ENCODE measurements around the gene TMEM87A. TPM values are rescaled to one million over a fixed set of nuclear protein-coding genes. Genes with fewer than 3 reads are reported as not detected.
"Not testable (repeated sequence)": the region's sequence is repeated elsewhere in the genome, so short reads cannot be mapped to it uniquely, and the experiment has no call there.

The TMEM87A gene
- total and polyA plus RNA-seq, 2 experiments from 2014 or later, result 64.6 to 66.1 TPM

DNA sequence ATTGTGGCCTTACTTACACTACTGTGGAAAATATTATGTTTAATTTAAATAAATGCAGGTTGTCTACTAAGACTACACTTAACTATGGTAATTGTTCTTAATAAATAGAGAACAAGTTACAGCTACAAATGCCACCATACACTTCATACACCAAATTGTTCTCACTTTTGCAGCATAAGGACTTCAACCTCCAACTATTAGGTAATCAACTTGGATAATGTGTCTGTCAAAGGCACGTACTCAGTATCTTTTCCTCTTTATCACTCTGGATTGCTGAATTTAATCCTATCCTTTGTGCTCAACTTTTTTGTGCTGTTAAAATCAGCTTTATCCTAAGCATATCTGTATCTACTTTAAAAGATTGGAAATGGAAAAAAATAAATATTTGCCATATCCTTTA lies 41.6 kb upstream of the TMEM87A start:
- Histone ChIP-seq H2AFZ (no peak overlapping the region), H3K9me3 (ENCODE audit: low read depth) (no peaks in the 10 kb centered on the region), H3K4me3 (no peak overlapping the region), H3K4me2 (ENCODE audit: unreplicated experiment) (no peak overlapping the region), H3K9ac (no peak overlapping the region), H3K79me2 (ENCODE audit: insufficient read depth) (no peaks in the 10 kb centered on the region), H3F3A (ENCODE audit: insufficient read depth) (peaks cover 7% of the 10 kb centered on the region; the same call in 1 of the 2 replicates), H3K9me2 (ENCODE audit: insufficient read depth) (no peaks in the 10 kb centered on the region), H3K27ac (no peak overlapping the region), H3K27me3 (replicated peaks; ENCODE audit: insufficient read depth) (no peaks in the 10 kb centered on the region), H3K36me3 (ENCODE audit: low read depth) (peaks cover 8% of the 10 kb centered on the region; the same call in 1 of the 2 replicates), H4K20me1 (ENCODE audit: insufficient read depth) (no peaks in the 10 kb centered on the region), H3K4me1 (ENCODE audit: insufficient read depth) (0 out of 2 replicates have a peak, but pooled peaks cover 5% of the 10 kb centered on the region)
- TF ChIP-seq EZH2phosphoT487 (IDR thresholded peaks at IDR 0.05; ENCODE audit: insufficient read depth, low read depth) (no peak), EZH2 (IDR thresholded peaks at IDR 0.05; ENCODE audit: insufficient read depth, poor library complexity, severe bottlenecking) (no peak)
- WGBS, 2 experiments (ENCODE audit: low coverage in 1 of 2, low lambda C conversion rate in 2 of 2, missing lambda C conversion rate in 2 of 2), result 96 to 97% methylated on average over 1 of the region's 1 CpG
- no peak for DNase-seq
- in situ Hi-C loops (cut with MboI), result no loop called here

DNA sequence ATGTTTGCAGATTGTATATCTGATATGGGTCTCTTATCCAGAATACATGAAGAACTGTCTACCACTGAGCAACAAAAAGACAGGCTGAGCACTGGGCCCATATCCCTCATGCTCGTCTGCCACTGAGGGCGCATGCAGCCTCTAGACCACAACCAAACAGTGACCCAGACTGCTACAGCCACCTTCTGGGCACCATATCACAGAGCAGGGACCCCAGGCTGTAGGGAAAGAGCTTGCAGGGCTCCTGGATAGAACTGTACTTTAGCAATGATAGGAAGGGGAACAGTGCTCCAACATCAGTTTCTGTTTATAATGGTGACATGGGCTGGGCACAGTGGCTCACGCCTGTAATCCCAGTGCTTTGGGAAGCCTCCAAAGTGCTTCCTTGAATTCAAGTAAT lies 40.2 kb upstream of the TMEM87A start:
- peaks cover 8% of the 10 kb centered on the region; the same call in 1 of the 2 replicates for H3K36me3 ChIP-seq (ENCODE audit: low read depth)
- H3K79me2 ChIP-seq (ENCODE audit: insufficient read depth), result no peaks in the 10 kb centered on the region
- no peak overlapping the region for H3K27ac ChIP-seq
- H3K4me3 ChIP-seq, result no peak overlapping the region
- in situ Hi-C loops (cut with MboI), result no loop called here
- no peaks in the 10 kb centered on the region for H3K9me2 ChIP-seq (ENCODE audit: insufficient read depth)
- 0 out of 2 replicates have a peak, but pooled peaks cover 5% of the 10 kb centered on the region for H3K4me1 ChIP-seq (ENCODE audit: insufficient read depth)
- no peaks in the 10 kb centered on the region for H3K9me3 ChIP-seq (ENCODE audit: low read depth)
- 18 to 29% methylated on average over 3 of the region's 3 CpGs for WGBS, 2 experiments (ENCODE audit: low coverage in 1 of 2, low lambda C conversion rate in 2 of 2, missing lambda C conversion rate in 2 of 2)
- TF ChIP-seq EZH2 (IDR thresholded peaks at IDR 0.05; ENCODE audit: insufficient read depth, poor library complexity, severe bottlenecking) (no peak), EZH2phosphoT487 (IDR thresholded peaks at IDR 0.05; ENCODE audit: insufficient read depth, low read depth) (no peak)
- no peak overlapping the region for H2AFZ ChIP-seq
- peaks cover 7% of the 10 kb centered on the region; the same call in 1 of the 2 replicates for H3F3A ChIP-seq (ENCODE audit: insufficient read depth)
- no peak for DNase-seq
- no peaks in the 10 kb centered on the region for H4K20me1 ChIP-seq (ENCODE audit: insufficient read depth)
- no peak overlapping the region for H3K4me2 ChIP-seq (ENCODE audit: unreplicated experiment)
- H3K9ac ChIP-seq, result no peak overlapping the region
- no peaks in the 10 kb centered on the region for H3K27me3 ChIP-seq (replicated peaks; ENCODE audit: insufficient read depth)

DNA sequence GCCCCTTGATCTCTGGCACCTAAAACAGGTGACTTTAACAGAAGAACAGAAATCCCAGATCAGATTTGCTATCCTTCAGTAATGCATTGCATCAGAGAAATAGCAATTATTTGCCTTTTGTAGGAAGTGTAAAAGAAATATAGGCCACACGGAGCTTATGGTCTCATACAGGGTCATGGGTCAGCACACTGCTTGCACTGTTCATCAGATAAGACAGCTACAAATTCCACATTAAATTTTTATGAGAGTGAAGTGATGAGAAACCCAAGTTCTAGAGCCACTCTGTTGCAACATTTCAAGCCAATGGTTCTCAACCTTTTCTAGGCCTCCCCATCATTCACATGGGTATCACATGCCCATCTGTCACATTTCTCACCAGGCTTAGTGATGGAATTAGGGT lies 33.4 kb upstream of the TMEM87A start:
- 89 to 95% methylated on average over 1 of the region's 1 CpG for WGBS, 2 experiments (ENCODE audit: low coverage in 1 of 2, low lambda C conversion rate in 2 of 2, missing lambda C conversion rate in 2 of 2)
- H3K4me1 ChIP-seq (ENCODE audit: insufficient read depth), result no peaks in the 10 kb centered on the region
- H3K9me3 ChIP-seq (ENCODE audit: low read depth), result no peaks in the 10 kb centered on the region
- DNase-seq, result no peak
- H3K27ac ChIP-seq, result no peak overlapping the region
- H3K36me3 ChIP-seq (ENCODE audit: low read depth), result peaks cover 15% of the 10 kb centered on the region; the same call in 1 of the 2 replicates
- no peaks in the 10 kb centered on the region for H3K27me3 ChIP-seq (replicated peaks; ENCODE audit: insufficient read depth)
- no peak overlapping the region for H2AFZ ChIP-seq
- H3K9me2 ChIP-seq (ENCODE audit: insufficient read depth), result no peaks in the 10 kb centered on the region
- no peaks in the 10 kb centered on the region for H3F3A ChIP-seq (ENCODE audit: insufficient read depth)
- H3K79me2 ChIP-seq (ENCODE audit: insufficient read depth), result no peaks in the 10 kb centered on the region
- H4K20me1 ChIP-seq (ENCODE audit: insufficient read depth), result no peaks in the 10 kb centered on the region
- no peak overlapping the region for H3K9ac ChIP-seq
- in situ Hi-C loops (cut with MboI), result no loop called here
- no peak for TF ChIP-seq EZH2 (IDR thresholded peaks at IDR 0.05; ENCODE audit: insufficient read depth, poor library complexity, severe bottlenecking)
- no peak for TF ChIP-seq EZH2phosphoT487 (IDR thresholded peaks at IDR 0.05; ENCODE audit: insufficient read depth, low read depth)
- H3K4me3 ChIP-seq, result no peak overlapping the region
- H3K4me2 ChIP-seq (ENCODE audit: unreplicated experiment), result no peak overlapping the region

DNA sequence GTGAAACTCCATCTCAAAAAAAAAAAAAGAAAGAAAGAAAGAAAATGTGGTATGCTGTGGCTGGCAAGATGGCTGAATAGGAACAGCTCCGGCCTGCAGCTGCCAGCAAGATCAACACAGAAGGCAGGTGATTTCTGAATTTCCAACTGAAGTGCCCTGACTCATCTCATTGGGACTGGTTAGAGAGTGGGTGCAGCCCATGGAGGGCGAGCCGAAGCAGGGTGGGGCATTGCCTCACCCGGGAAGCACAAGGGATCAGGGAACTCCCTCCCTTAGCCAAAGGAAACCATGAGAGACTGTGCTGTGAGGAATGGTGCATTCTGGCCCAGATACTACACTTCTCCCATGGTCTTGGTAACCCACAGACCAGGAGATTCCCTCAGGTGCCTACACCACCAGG lies 27.8 kb upstream of the TMEM87A start:
- in situ Hi-C loops (cut with MboI); H3K27ac ChIP-seq; H3K4me1 ChIP-seq (ENCODE audit: insufficient read depth); H2AFZ ChIP-seq; H3K79me2 ChIP-seq (ENCODE audit: insufficient read depth); H3K4me3 ChIP-seq; H3K9me3 ChIP-seq (ENCODE audit: low read depth); DNase-seq; H3K27me3 ChIP-seq (replicated peaks; ENCODE audit: insufficient read depth); H3F3A ChIP-seq (ENCODE audit: insufficient read depth); H4K20me1 ChIP-seq (ENCODE audit: insufficient read depth); H3K9ac ChIP-seq; H3K9me2 ChIP-seq (ENCODE audit: insufficient read depth); H3K4me2 ChIP-seq (ENCODE audit: unreplicated experiment): not testable (repeated sequence)
- WGBS, 2 experiments (ENCODE audit: low coverage in 1 of 2, low lambda C conversion rate in 2 of 2, missing lambda C conversion rate in 2 of 2), result 100% methylated on average over 4 of the region's 4 CpGs
- peaks cover 16% of the 10 kb centered on the region for H3K36me3 ChIP-seq (ENCODE audit: low read depth)

DNA sequence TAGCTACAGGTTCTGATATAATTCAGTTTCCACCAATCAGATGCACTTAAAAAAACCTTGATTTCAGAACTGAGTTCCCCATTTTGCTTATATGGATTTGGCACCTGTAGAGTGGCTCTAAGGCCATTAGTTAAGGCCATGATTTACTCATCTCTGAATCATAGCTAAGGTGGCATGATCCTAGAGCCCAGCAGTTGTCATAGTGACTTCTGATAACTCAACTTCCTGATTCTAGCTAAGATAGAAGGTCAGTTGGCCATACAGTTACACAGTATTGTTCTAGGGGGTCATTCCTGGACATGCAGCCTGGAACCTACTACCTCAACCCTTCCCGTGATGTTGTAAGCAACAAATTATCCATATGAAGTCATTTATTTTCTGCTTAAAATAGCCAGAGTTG lies 15.9 kb upstream of the TMEM87A start:
- Histone ChIP-seq H3K9me2 (ENCODE audit: insufficient read depth) (no peaks in the 10 kb centered on the region), H3K79me2 (ENCODE audit: insufficient read depth) (no peaks in the 10 kb centered on the region), H3K27ac (no peak overlapping the region), H3K4me2 (ENCODE audit: unreplicated experiment) (no peak overlapping the region), H3F3A (ENCODE audit: insufficient read depth) (0 out of 2 replicates have a peak, but pooled peaks cover 5% of the 10 kb centered on the region), H3K4me3 (no peak overlapping the region), H4K20me1 (ENCODE audit: insufficient read depth) (no peaks in the 10 kb centered on the region), H2AFZ (no peak overlapping the region), H3K4me1 (ENCODE audit: insufficient read depth) (peaks cover 16% of the 10 kb centered on the region; the same call in 1 of the 2 replicates), H3K27me3 (replicated peaks; ENCODE audit: insufficient read depth) (no peaks in the 10 kb centered on the region), H3K9me3 (ENCODE audit: low read depth) (no peaks in the 10 kb centered on the region), H3K36me3 (ENCODE audit: low read depth) (peaks cover 23% of the 10 kb centered on the region), H3K9ac (no peak overlapping the region)
- peak; percentile 4 for DNase-seq
- 97 to 100% methylated on average over 1 of the region's 1 CpG for WGBS, 2 experiments (ENCODE audit: low coverage in 1 of 2, low lambda C conversion rate in 2 of 2, missing lambda C conversion rate in 2 of 2)
- no peak for TF ChIP-seq EZH2phosphoT487 (IDR thresholded peaks at IDR 0.05; ENCODE audit: insufficient read depth, low read depth)
- no peak for TF ChIP-seq EZH2 (IDR thresholded peaks at IDR 0.05; ENCODE audit: insufficient read depth, poor library complexity, severe bottlenecking)
- in situ Hi-C loops (cut with MboI), result no loop called here

All from GM23248 (cell line).